GM12874 (cell line): ENCODE data around the gene RGS6.

Source experiments
- CTCF ChIP-seq: IDR thresholded peaks from 2 replicates; pipeline ENCODE4 v1.5.1; 2011; ENCODE audit warnings: low read depth, mild to moderate bottlenecking, control low read depth, low read length, moderate library complexity; ENCODE audit not compliant: insufficient read depth

The RGS6 gene

GRCh38 chr14:72303930-72304329 is 371.7 kb downstream of the RGS6 start:
- TF ChIP-seq CTCF: no peak

DNA sequence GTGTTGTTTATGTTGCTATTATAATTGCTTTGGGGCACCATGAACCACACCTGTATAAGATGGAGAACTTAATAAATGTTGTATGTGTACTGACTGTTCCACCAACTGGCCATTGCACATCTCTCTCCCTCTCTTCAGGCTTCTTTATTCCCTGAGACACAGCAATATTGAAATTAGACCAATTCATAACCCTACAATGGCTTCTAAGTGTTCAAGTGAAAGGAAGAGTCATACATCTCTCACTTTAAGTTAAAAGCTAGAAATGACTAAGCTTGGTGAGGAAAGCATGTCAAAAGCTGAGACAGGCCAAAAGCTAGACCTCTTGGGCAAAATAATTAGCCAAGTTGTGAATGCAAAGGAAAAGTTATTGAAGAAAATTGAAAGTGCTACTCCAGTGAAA is 373.3 kb downstream of the RGS6 start:
- no peak for TF ChIP-seq CTCF

DNA sequence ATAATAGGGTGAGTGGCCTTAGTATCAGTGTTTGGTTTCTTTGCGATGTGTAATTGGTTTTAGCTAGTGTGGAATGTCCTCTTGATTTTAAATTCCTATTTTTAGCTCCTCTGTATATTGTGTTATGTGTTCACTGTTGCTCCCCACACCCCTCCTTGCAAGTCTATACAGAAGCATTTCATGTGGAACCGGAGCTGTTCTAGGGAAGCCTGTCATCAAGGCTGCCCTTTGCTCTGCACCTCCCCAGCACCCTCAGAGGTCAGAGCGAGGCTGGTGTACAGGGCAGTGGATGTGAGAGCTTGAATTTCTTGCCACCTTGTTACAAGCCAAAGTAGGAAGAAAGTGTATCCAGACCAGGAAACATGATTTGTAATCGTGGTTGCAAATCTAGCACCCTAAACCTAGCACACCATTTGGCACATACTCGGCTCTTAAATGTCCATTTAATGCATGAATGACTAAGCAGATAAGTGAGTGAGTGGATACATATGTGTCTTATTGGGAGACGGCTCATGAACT is 376.8 kb downstream of the RGS6 start:
- no peak for TF ChIP-seq CTCF

GRCh38 chr14:72311116-72311515 is 378.9 kb downstream of the RGS6 start:
- TF ChIP-seq CTCF: no peak

- no peak for TF ChIP-seq CTCF
These were observed 379.3 kb downstream of the RGS6 start for GRCh38 chr14:72311516-72311915.

DNA sequence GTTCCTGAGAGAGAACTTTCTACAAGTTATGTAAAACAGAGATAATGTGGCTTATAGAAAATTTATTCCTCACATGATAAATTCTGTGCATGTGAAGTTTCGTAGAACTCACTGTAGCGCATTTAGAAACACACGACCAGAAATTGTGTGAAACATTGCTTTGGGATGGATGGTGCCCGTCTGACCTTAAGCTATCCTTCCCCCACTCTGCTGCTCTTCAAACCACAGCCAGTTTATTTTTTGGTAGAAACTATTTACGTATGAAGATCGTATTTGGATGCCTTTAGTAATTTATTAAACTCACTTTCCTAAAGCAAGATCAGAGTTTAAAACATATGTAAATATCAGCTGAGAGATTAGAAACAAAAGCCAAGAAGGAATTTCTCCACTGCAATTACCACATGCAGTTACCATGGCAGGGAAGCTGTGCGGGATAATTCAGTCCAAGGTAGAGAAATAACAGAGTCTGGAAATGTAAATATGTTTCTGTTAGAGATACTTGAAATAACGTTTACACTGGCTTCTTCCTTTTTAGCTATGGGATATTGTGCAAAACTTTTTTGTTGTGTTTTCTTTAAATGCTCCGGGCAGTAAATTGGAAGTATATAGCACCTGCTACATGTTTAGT is 382.7 kb downstream of the RGS6 start:
- no peak for TF ChIP-seq CTCF

- TF ChIP-seq CTCF: no peak
These were observed 383.5 kb downstream of the RGS6 start for GRCh38 chr14:72315714-72316113.
